Adrenal gland (tissue), 5 donors: Measurements from ENCODE around the gene CFAP97.

Source experiments
- CTCF ChIP-seq, 6 experiments: fragments of 450-650 bp in 4 of 6; fragments of 200-600 bp in 2 of 6; sonication (generic) in 1 of 6; IDR thresholded peaks; 1 replicate in 5 of 6; 2 replicates in 1 of 6; pipeline versions ENCODE4 v1.5.1 to v1.8.0; 2016 to 2021; ENCODE audit warnings: antibody characterized with exemption in 6 of 6, mild to moderate bottlenecking in 2 of 6, moderate library complexity in 1 of 6
- POLR2A ChIP-seq, 2 donors: fragments of 450-650 bp; IDR thresholded peaks; one replicate each; pipeline ENCODE4 v1.6.1; 2017; ENCODE audit warnings: antibody characterized with exemption in 2 of 2, mild to moderate bottlenecking in 2 of 2, moderate library complexity in 1 of 2
- donor health status: DM: no; HTN: no; CAD: no.

GRCh38 chr4:185117300-185117934 is 86.4 kb downstream of the CFAP97 start:
- TF ChIP-seq CTCF (IDR thresholded peaks at IDR 0.05), result no peak
- TF ChIP-seq POLR2A (IDR thresholded peaks at IDR 0.05), result no peak
